CD4-positive, alpha-beta T cell treated with Interleukin-6 for 4 hours (primary cell): ENCODE results near the gene ZNF766.
"Not testable (repeated sequence)": the region's sequence is repeated elsewhere in the genome, so short reads cannot be mapped to it uniquely, and the experiment has no call there.

Experiments used
- DNase-seq: peaks from one replicate; pipeline ENCODE4 v3.0.0-alpha.2; 2020; ENCODE audit warnings: mixed read lengths

ZNF766 gene

GRCh38 chr19:52269338-52270261 is at the start of gene ZNF766:
Gene ZNF766, plus strand, starts transcription at chr19:52269587. Its CDS starts 27 bp downstream, at chr19:52269614.
- peak; percentile 99 for DNase-seq

GRCh38 chr19:52219611-52220010 is 49.8 kb upstream of the ZNF766 start:
- DNase-seq = no peak

- DNase-seq = no peak
These were observed 48.4 kb upstream of the ZNF766 start for GRCh38 chr19:52221031-52221430.

- no peak for DNase-seq
These were observed 47.5 kb upstream of the ZNF766 start for GRCh38 chr19:52221831-52222375.

- DNase-seq = no peak
These were observed 45.2 kb upstream of the ZNF766 start for GRCh38 chr19:52224211-52224610.

GRCh38 chr19:52226652-52227051 is 42.7 kb upstream of the ZNF766 start:
- no peak for DNase-seq

GRCh38 chr19:52227196-52227940 is 42.0 kb upstream of the ZNF766 start:
- DNase-seq = no peak

GRCh38 chr19:52227980-52228379 is 41.4 kb upstream of the ZNF766 start:
- DNase-seq = no peak

GRCh38 chr19:52229524-52229923 is 39.9 kb upstream of the ZNF766 start:
- DNase-seq = no peak

- no peak for DNase-seq
These were observed 38.7 kb upstream of the ZNF766 start for GRCh38 chr19:52230685-52231084.

- no peak for DNase-seq
These were observed 38.1 kb upstream of the ZNF766 start for GRCh38 chr19:52231154-52231910.

GRCh38 chr19:52234406-52234805 is 35.0 kb upstream of the ZNF766 start:
- no peak for DNase-seq

- DNase-seq = no peak
These were observed 32.2 kb upstream of the ZNF766 start for GRCh38 chr19:52237197-52237596.

GRCh38 chr19:52237771-52238400 is 31.5 kb upstream of the ZNF766 start:
- DNase-seq = peak; percentile 67

GRCh38 chr19:52244021-52244420 is 25.4 kb upstream of the ZNF766 start:
- no peak for DNase-seq

- DNase-seq = peak; percentile 72
These were observed 21.1 kb upstream of the ZNF766 start for GRCh38 chr19:52248241-52248640.

GRCh38 chr19:52258426-52258825 is 11.0 kb upstream of the ZNF766 start:
- no peak for DNase-seq

- DNase-seq = not testable (repeated sequence)
These were observed 3.8 kb upstream of the ZNF766 start for GRCh38 chr19:52265556-52265955.

- DNase-seq = peak; percentile 9
These were observed 989 bp downstream of the ZNF766 start for GRCh38 chr19:52270266-52270885.

GRCh38 chr19:52273301-52273700 is 3.9 kb downstream of the ZNF766 start:
- no peak for DNase-seq

- DNase-seq = no peak
These were observed 4.8 kb downstream of the ZNF766 start for GRCh38 chr19:52274191-52274590.

- no peak for DNase-seq
These were observed 6.6 kb downstream of the ZNF766 start for GRCh38 chr19:52275988-52276387.
